GM19467 (cell line): ENCODE results near the gene APPBP2.
"Not testable (repeated sequence)": the region's sequence is repeated elsewhere in the genome, so short reads cannot be mapped to it uniquely, and the experiment has no call there.

Source experiments
- ATAC-seq: cut with Tn5 transposase; IDR thresholded peaks from one replicate; pipeline ENCODE4 v1.9.1; 2021; ENCODE audit warnings: mild to moderate bottlenecking, moderate library complexity; ENCODE audit not compliant: unreplicated experiment

Gene APPBP2

DNA sequence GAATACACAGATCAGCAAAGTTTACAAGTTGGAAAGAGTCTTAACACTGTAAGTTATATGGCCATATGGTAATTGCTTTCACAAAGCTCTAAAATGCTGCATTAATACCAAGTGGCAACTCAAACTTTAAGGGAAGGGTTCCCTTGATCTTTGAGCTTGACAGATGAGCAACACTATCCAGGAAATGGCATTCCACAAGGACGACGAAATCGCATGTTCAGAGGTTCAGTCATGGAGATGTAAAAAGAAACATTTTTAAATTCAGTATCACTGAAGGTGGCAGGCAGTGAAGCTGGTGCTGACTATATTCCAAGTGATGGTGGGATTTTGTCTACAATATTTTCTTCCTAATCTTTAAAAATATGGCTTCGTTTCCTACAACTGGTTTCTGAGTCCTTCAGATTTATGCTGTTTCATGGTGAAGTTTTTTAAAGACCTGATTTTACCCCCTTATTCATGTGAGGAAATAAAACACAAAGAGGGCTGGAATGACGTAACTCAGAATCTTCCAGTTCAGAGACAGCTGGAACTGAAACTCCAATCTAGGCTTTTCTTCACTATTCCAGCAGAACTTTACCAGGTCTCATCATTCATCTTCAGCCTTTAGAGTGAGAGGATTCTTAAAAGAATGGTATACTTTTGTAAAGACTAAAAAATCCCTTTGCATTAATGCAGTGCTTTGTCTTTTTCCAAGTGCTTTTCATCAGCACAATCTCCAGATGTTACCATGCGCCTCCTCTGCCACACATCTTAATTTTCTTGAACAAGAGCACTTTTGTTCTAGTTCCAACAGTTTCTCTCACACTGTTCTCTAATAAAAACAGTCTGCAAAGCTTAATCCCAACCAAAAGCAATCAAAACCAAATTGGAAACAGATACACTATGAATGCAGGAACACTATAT is 83.5 kb downstream of the APPBP2 start:
- no peak for ATAC-seq

DNA sequence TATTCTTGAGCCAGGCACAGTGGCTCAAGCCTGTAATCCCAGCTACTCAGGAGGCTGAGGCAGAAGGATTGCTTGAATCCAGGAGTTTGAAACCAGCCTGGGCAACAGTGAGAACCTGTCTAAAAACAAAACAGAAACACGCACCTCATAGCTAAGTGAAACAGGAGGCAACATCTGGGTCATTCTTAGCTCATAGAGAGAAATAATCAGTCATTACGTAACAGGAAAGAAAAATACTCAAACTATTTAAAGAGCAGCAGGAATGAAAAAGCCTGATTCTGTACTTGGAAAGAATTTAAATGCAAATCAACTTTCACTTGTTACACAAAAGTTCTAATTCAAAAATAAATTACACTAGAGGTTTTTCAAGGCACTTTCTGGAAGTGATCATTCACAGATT is 86.5 kb downstream of the APPBP2 start:
- no peak for ATAC-seq

- ATAC-seq, result no peak
Observed at GRCh38 chr17:60436676-60437075, 89.4 kb downstream of the APPBP2 start.

DNA sequence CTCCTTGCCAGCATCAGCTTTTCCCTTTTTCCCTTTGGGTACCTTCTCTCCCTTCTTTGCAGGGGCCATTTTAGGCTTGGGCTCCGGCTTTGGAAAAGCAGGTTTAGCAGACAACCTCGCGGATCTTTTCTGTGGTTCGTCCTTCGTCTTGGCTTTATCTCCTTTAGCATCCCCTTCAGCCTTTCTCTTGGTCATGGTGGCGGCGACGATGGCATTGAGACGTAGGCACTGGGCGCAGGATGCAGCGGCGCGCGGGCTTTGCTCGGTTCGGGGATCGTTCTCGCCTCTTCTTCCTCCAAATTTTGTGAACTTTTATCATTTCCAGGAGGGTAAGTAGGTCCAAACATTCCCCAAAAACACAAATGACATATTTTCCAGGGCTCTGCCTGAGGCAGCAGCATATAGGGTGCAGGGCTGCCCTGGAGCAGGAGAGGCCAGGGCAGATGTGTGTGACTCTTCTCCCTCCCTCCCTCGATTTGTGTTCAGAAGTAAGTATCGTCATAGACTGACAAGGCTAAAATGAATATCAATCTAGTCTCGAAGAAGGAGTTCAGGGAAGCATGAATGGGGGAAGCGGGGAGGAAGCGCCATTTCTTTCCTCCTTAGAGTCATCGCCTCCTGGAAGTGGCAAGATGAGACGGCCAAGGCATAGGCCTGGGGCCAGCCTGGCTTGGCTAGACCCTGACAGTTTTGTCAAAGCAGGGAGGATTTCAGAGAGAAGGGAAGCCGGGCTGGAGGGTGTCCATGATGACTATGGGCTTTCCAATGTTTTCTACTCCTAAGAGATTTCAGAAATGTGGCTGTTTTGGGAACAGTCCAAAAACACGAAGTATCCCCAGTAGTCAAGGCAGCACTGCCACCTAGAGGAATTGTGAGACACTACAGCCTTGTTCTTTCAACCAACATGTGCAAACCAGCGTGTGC is 90.5 kb downstream of the APPBP2 start:
- ATAC-seq, result no peak

GRCh38 chr17:60433021-60433997 is 92.7 kb downstream of the APPBP2 start:
- not testable (repeated sequence) for ATAC-seq

GRCh38 chr17:60430561-60430960 is 95.5 kb downstream of the APPBP2 start:
- not testable (repeated sequence) for ATAC-seq

GRCh38 chr17:60428491-60428890 is 97.6 kb downstream of the APPBP2 start:
- ATAC-seq, result not testable (repeated sequence)

DNA sequence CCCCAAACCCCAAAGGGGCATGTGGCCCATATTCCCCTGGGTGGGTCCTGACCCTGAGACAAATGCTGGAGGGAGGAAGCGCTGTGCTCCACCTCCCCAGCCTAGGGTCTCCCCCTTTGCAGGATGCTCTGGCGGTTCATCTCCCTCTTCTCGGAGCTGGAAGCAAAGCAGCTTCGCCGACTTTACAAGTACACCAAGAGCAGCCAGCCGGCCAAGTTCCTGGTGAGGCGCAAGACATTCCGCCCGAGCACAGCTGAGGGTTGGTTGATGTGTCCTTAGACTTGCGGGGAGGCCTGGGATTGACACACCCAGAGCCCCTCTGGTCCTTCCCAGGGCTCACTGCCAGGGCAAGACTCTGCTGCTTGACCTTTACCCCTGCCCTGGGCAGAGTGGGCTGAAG is 99.4 kb downstream of the APPBP2 start:
- no peak for ATAC-seq

- ATAC-seq, result no peak
Observed at GRCh38 chr17:60425626-60426025, 100.4 kb downstream of the APPBP2 start.

DNA sequence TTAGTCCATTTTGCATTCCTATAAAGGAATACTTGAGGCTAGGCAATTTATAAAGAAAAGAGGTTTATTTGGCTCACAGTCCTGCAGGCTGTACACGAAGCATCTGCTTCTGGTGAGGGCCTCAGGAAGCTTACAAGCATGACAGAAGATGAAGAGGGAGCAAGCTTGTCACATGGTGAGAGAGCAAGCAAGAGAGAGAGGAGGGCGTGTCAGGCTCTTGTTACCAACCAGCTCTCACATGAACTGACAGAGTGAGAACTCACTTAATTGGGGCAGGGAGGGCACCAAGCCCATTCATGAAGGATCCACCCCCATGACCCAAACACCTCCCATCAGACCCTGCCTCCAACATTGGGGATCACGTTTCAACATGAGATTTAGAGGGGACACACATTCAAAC is 102.2 kb downstream of the APPBP2 start:
- no peak for ATAC-seq

DNA sequence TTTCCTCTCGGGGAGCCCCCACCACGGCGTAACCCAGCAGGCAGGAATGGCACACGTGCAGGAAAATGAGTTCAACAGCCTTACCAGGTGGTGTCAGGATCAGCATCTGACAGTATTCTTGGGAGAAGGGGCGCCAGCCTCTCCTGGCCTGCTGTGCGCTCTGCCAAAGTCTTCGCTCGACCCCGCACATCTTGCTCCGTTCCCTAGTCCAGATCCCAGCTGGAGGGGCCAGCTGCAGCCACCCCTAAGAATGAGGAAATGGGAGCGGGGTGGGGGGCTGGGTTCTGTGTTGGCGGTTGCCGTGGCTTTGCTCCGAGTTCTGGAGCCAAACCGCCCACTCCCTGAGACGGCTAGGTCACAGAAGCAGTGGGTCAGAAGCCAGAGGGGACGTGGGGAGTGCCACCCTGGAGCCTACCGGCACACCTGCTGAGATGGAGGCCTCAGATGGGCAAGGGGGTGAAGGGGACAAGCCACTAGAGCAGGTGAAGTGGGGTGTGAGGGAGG is 103.8 kb downstream of the APPBP2 start, which contains the start of gene CHCT1:
Gene CHCT1, plus strand, starts transcription at position 328 of the 504 bp plus-strand sequence. Its CDS starts 104 bp downstream, at position 432.
- ATAC-seq, result no peak

DNA sequence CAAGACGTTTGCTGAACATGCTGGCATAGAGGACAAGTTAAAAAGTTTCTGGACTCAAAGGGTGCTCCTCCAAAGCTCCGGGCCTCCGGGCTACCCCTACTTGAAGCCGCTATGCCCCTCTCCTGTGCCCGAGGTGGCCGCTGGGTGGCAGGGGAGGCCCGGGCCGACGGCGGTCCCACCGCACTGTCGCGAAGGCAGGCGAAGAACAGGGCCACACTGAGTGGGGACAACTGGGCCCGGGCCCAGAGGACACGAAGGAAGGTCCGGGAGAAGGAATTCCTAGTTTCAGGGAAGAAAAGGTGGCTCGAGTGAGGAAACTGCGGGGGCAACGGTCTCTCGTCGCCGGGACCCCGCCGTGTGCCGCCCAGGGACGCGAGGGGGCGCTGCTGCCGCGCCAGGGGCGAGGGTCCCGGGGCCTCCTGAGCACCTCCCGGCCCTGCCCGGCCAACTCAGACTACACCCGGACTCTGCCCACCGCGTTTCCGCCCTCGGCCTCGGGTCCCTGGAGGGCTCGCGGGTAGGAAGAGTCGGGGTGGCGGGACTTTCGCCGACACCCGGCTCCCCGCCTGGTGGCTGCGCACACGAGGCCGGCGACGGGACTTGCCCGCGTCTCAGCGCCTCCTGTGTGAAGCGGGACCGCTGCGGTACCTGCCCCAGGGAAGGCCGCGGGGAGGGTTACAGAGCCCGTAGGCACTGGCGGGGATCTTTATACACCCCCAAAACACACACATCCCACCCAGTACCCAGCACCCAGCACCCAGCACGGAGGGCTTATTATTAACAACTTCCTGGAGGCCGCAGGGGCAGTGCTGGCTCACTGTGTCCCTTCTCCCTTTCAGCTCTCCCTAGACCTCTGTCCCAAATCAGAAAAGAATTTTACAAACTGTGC is 104.5 kb downstream of the APPBP2 start:
- peak; percentile 81 for ATAC-seq

- not testable (repeated sequence) for ATAC-seq
Observed at GRCh38 chr17:60419875-60420274, 106.2 kb downstream of the APPBP2 start.

- ATAC-seq, result not testable (repeated sequence)
Observed at GRCh38 chr17:60419003-60419402, 107.0 kb downstream of the APPBP2 start.

GRCh38 chr17:60416368-60416925 is 109.6 kb downstream of the APPBP2 start:
- no peak for ATAC-seq

GRCh38 chr17:60415146-60415545 is 110.9 kb downstream of the APPBP2 start:
- no peak for ATAC-seq

GRCh38 chr17:60412701-60413100 is 113.3 kb downstream of the APPBP2 start:
- no peak for ATAC-seq

DNA sequence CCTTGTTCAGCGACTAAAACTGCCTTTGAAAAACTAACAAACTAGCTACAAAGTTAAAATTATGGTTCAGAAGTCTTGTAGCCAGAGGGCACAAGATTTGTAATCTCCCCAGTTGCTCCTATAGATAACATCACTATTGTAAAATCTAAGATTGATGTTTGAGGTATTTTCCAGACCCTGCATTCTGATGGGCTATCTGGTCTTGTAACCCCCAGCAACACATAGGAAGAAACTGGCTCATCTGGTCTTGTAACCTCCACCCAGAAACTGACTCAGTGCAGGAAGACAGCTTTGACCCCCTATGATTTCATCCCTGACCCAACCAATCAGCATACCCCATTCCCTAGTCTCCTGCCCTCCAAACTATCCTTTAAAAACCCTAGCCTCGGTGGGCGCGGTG is 116.0 kb downstream of the APPBP2 start:
- no peak for ATAC-seq

DNA sequence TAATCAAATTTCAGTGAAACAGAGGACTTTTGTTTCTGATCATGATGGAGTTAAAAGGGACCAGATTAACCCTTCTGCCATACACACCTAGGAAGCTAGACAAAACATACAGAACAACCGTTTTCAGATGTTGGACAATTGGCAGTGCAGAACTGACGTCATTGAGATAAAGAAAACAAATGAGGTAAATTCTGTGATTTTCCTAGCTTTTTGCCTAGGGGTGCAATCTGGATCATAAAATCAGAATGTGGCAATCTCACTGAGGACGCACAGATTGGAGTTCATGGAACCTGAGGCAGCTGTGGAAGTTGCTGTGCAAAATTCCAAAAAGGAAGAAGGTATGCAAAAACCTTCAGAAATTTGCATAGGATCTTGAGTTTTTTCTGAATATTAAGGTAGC is 119.2 kb downstream of the APPBP2 start:
- no peak for ATAC-seq
